Colonic mucosa (tissue), 4 donors: ENCODE measurements around the gene PDE4C. TPM values are rescaled to one million over a fixed set of nuclear protein-coding genes. Genes with fewer than 3 reads are reported as not detected.

Experiments used
- DNase-seq: peaks from one replicate; pipeline ENCODE4 v3.0.0-alpha.2; 2020
- H3K27ac ChIP-seq: fragments of 200-600 bp; one replicate; pipeline ENCODE4 v1.8.0; 2021
- H3K27me3 ChIP-seq: fragments of 200-600 bp; one replicate; pipeline ENCODE4 v1.8.0; 2021
- H3K36me3 ChIP-seq: fragments of 200-600 bp; one replicate; pipeline ENCODE4 v1.8.0; 2021
- H3K4me1 ChIP-seq: fragments of 200-600 bp; one replicate; pipeline ENCODE4 v1.8.0; 2021; ENCODE audit warnings: mild to moderate bottlenecking
- H3K4me3 ChIP-seq: fragments of 200-600 bp; one replicate; pipeline ENCODE4 v1.8.0; 2021
- H3K9ac ChIP-seq, 2 donors: one replicate each; pipeline ENCODE4 v1.7.0; 2013; ENCODE audit warnings: control low read depth in 2 of 2, low read depth in 2 of 2, low read length in 2 of 2
- H3K9me3 ChIP-seq: fragments of 200-600 bp; one replicate; pipeline ENCODE4 v1.8.0; 2021
- intact Hi-C: fragments of 100-400 bp; cut with DNase I; formaldehyde crosslinking; loops from one replicate; pipeline ENCODE4 v1.14.1; 2022
- total RNA-seq, 2 donors: library from RNA; stranded (reverse); fragmentation: NEBNext Ultra II Directional in 1 of 2; extraction: Animal tissue kit (Norgen Biotek cat#: 25700) in 1 of 2; gene quantifications; one replicate each; pipeline ENCODE4 v1.2.1, GENCODE V29; 2021
- TF ChIP-seq, protein P1 (sequence below): fragments of 200-600 bp; IDR thresholded peaks from one replicate; pipeline ENCODE4 v1.8.0; 2022; ENCODE audit warnings: antibody characterized with exemption, mild to moderate bottlenecking
- donor health status: healthy.
- donor health status: DM: no; HTN: no; CAD: no.
- donor health status: DM: no; HTN: no; CAD: no.

The PDE4C gene
- total RNA-seq, 2 donors from 2014 or later, result 2.1 TPM

GRCh38 chr19:18252370-18252717 is 26.1 kb upstream of the PDE4C start:
- Histone ChIP-seq H3K27me3 (no peaks in the 10 kb centered on the region), H3K36me3 (no peaks in the 10 kb centered on the region), H3K9me3 (no peaks in the 10 kb centered on the region), H3K4me1 (peaks cover 7% of the 10 kb centered on the region), H3K9ac (peak overlapping the region in 1 of 2 donors; percentile 31), H3K4me3 (no peak overlapping the region), H3K27ac (no peak overlapping the region)
- no peak for DNase-seq
- TF ChIP-seq, protein P1, sequence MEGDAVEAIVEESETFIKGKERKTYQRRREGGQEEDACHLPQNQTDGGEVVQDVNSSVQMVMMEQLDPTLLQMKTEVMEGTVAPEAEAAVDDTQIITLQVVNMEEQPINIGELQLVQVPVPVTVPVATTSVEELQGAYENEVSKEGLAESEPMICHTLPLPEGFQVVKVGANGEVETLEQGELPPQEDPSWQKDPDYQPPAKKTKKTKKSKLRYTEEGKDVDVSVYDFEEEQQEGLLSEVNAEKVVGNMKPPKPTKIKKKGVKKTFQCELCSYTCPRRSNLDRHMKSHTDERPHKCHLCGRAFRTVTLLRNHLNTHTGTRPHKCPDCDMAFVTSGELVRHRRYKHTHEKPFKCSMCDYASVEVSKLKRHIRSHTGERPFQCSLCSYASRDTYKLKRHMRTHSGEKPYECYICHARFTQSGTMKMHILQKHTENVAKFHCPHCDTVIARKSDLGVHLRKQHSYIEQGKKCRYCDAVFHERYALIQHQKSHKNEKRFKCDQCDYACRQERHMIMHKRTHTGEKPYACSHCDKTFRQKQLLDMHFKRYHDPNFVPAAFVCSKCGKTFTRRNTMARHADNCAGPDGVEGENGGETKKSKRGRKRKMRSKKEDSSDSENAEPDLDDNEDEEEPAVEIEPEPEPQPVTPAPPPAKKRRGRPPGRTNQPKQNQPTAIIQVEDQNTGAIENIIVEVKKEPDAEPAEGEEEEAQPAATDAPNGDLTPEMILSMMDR, result no peak
- intact Hi-C loops, result loop anchor here (5.0 kb wide), 1 partner anchor 45 kb away; no protein-coding TSS in a partner anchor

GRCh38 chr19:18251587-18252369 is 25.5 kb upstream of the PDE4C start:
- Histone ChIP-seq H3K36me3 (no peaks in the 10 kb centered on the region), H3K4me1 (peaks cover 7% of the 10 kb centered on the region), H3K27me3 (no peaks in the 10 kb centered on the region), H3K4me3 (no peak overlapping the region), H3K9me3 (no peaks in the 10 kb centered on the region), H3K27ac (no peak overlapping the region), H3K9ac (peak overlapping the region in 1 of 2 donors; percentile 31)
- DNase-seq, result peak; percentile 85
- intact Hi-C loops, result loop anchor here (5.0 kb wide), 1 partner anchor 44 kb away; no protein-coding TSS in a partner anchor
- TF ChIP-seq, protein P1, result peak; percentile 93

DNA sequence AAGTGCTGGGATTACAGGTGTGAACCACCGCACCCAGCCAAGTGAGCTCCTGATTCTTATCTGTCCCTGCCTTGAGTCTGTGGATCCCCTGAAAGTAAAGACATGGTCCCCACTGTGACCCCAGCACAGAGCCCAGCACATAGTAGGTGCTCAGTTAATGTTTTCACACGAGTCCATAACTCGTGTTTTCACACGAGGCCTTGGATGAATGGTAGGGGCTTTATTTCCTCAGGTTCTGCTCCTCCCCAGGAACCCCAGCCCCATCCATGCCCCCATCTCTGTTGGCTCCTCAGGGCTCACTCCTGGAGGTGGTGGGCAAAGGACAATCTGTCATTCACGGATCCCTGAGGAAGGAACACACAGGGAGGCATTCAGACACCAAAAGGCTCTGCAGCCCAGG is 23.6 kb upstream of the PDE4C start:
- Histone ChIP-seq H3K9ac (no peak overlapping the region), H3K4me3 (no peak overlapping the region), H3K4me1 (peaks cover 7% of the 10 kb centered on the region), H3K27ac (no peak overlapping the region), H3K36me3 (no peaks in the 10 kb centered on the region), H3K9me3 (no peaks in the 10 kb centered on the region), H3K27me3 (no peaks in the 10 kb centered on the region)
- DNase-seq, result no peak
- TF ChIP-seq, protein P1, result no peak
- intact Hi-C loops, result loop anchor here (5.0 kb wide), 1 partner anchor 43 kb away; no protein-coding TSS in a partner anchor

DNA sequence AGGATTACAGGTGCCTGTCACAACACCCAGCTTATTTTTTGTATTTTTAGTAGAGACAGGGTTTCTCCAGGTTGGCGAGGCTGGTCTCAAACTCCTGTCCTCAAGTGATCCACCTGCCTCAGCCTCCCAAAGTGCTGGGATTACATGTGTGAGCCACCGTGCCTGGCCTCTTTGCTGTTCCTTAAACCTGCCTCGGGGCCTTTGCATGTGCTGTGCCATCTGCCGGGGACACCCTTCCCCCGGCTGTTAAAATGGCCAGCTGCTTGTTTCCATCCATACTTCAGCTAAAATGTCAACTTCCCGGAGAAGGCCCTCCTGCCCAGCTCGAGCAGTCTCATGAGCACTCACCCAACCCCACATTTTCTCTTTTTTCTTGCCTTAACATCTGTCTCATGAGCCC is 19.1 kb upstream of the PDE4C start:
- no peak overlapping the region for H3K9ac ChIP-seq
- TF ChIP-seq, protein P1, result no peak
- H3K27ac ChIP-seq, result no peak overlapping the region
- H3K36me3 ChIP-seq, result no peaks in the 10 kb centered on the region
- no peak overlapping the region for H3K4me3 ChIP-seq
- no peak for DNase-seq
- no peaks in the 10 kb centered on the region for H3K9me3 ChIP-seq
- no peaks in the 10 kb centered on the region for H3K4me1 ChIP-seq
- intact Hi-C loops, result no loop called here
- H3K27me3 ChIP-seq, result no peaks in the 10 kb centered on the region

DNA sequence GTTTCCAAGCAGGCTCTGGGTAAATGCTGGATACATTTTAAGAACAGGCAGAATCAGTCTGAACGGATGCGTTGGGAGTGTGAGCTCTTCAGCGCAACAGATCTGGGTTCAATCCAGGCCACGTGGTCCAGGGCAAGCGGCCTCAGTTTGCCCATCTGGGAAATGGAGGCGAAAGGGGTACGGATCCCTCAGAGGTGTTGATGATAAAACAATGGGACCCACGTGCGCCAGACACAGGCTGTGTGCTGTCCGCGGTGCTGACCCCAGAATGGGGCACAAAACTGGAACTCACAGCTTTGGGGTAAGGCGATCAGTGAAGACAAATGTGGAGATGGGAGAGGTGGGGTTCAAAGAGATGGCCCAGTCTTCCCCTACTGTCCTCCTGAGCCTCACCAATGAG is 13.1 kb upstream of the PDE4C start:
- Histone ChIP-seq H3K27me3 (peaks cover 2% of the 10 kb centered on the region), H3K9ac (no peak overlapping the region), H3K4me1 (no peaks in the 10 kb centered on the region), H3K4me3 (no peak overlapping the region), H3K36me3 (no peaks in the 10 kb centered on the region), H3K9me3 (no peaks in the 10 kb centered on the region), H3K27ac (no peak overlapping the region)
- intact Hi-C loops, result no loop called here
- TF ChIP-seq, protein P1, result no peak
- no peak for DNase-seq
